Breast epithelium (tissue), 3 donors: ENCODE results near the gene PKD1.

ENCODE experiments used
- POLR2A ChIP-seq: fragments of 450-650 bp; IDR thresholded peaks from one replicate; pipeline ENCODE4 v1.6.1; 2016; ENCODE audit warnings: antibody characterized with exemption, mild to moderate bottlenecking, moderate library complexity
- POLR2AphosphoS5 ChIP-seq, 3 donors: sonication (generic); formaldehyde crosslinking; IDR thresholded peaks; one replicate each; pipeline ENCODE4 v1.6.1; 2017; ENCODE audit warnings: antibody characterized with exemption in 3 of 3
- TF ChIP-seq, protein P1 (sequence below), 3 donors: fragments of 450-650 bp; IDR thresholded peaks; one replicate each; pipeline ENCODE4 v1.5.1; 2016 to 2017; ENCODE audit warnings: antibody characterized with exemption in 3 of 3, mild to moderate bottlenecking in 3 of 3, moderate library complexity in 3 of 3

DNA sequence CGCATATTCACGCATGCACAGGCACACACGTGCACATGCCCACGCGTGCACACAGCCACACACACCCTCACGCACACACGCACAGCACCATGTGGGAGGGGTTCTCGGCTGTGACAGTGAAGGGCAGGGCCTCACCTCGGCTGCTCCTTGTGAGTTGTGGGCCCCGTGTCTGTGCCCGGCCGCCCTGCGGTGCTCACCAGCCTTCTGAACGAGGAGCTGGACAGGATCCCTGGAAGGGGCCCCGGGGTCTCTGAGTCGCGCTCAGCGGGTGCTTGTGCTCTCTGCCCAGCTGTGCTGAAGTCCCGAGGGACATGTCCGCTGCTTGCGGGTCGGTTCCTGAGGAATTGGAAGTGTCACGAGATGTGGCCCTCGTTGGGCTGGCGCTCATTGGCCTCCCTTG, 71.8 kb downstream of the PKD1 start:
- TF ChIP-seq POLR2A (no peak), POLR2AphosphoS5 (IDR thresholded peaks at IDR 0.05) (no peak)
- TF ChIP-seq, protein P1, sequence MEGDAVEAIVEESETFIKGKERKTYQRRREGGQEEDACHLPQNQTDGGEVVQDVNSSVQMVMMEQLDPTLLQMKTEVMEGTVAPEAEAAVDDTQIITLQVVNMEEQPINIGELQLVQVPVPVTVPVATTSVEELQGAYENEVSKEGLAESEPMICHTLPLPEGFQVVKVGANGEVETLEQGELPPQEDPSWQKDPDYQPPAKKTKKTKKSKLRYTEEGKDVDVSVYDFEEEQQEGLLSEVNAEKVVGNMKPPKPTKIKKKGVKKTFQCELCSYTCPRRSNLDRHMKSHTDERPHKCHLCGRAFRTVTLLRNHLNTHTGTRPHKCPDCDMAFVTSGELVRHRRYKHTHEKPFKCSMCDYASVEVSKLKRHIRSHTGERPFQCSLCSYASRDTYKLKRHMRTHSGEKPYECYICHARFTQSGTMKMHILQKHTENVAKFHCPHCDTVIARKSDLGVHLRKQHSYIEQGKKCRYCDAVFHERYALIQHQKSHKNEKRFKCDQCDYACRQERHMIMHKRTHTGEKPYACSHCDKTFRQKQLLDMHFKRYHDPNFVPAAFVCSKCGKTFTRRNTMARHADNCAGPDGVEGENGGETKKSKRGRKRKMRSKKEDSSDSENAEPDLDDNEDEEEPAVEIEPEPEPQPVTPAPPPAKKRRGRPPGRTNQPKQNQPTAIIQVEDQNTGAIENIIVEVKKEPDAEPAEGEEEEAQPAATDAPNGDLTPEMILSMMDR (IDR thresholded peaks at IDR 0.05): no peak
